Measurements from ENCODE around the gene GRB2. TPM values are rescaled to one million over a fixed set of nuclear protein-coding genes. Genes with fewer than 3 reads are reported as not detected.

The GRB2 gene
- total RNA-seq, 1 experiment from 2014 or later = 148 TPM

DNA sequence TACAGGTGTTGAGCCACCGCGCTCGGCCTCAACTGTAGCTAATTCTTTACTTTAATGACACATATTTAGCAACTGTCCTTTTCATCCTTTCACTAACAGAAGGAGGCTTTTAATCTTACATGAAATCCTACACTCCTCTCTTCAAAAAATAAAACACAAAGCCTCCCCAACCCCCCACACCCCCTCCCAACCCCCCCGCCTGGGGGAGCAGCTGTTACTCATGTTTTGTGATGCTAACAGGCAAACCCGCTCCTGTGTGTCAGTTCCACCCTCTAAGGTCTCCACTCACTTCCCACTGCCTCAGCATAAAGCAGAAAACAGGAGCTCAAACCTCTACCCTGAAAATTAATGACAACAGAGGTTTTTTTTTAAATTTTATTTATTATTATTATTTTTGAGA, 60.8 kb downstream of the GRB2 start:
- DNase-seq (ENCODE audit: low read depth, low spot score) = no peak
- intact Hi-C loops (cut with micrococcal nuclease; ENCODE audit: unreplicated experiment) = no loop called here
- Histone ChIP-seq H3K9me3 (ENCODE audit: control insufficient read depth, insufficient read depth, low read depth, low read length) (no peaks in the 10 kb centered on the region), H3K4me3 (ENCODE audit: low read depth in 2 of 2, low read length in 2 of 2) (no peak overlapping the region), H3K27me3 (ENCODE audit: control insufficient read depth, insufficient read depth, low read length) (no peaks in the 10 kb centered on the region), H3K36me3 (ENCODE audit: control insufficient read depth, insufficient read depth, low read length) (no peaks in the 10 kb centered on the region), H3K27ac (ENCODE audit: low read length) (no peak overlapping the region), H3K4me1 (ENCODE audit: control insufficient read depth, insufficient read depth, low read length) (peaks cover 11% of the 10 kb centered on the region; the same call in 1 of the 2 replicates)
- TF ChIP-seq SIN3A (IDR thresholded peaks at IDR 0.05; ENCODE audit: borderline replicate concordance, insufficient read depth, low read depth, low read length) = no peak
- TF ChIP-seq, protein P1, sequence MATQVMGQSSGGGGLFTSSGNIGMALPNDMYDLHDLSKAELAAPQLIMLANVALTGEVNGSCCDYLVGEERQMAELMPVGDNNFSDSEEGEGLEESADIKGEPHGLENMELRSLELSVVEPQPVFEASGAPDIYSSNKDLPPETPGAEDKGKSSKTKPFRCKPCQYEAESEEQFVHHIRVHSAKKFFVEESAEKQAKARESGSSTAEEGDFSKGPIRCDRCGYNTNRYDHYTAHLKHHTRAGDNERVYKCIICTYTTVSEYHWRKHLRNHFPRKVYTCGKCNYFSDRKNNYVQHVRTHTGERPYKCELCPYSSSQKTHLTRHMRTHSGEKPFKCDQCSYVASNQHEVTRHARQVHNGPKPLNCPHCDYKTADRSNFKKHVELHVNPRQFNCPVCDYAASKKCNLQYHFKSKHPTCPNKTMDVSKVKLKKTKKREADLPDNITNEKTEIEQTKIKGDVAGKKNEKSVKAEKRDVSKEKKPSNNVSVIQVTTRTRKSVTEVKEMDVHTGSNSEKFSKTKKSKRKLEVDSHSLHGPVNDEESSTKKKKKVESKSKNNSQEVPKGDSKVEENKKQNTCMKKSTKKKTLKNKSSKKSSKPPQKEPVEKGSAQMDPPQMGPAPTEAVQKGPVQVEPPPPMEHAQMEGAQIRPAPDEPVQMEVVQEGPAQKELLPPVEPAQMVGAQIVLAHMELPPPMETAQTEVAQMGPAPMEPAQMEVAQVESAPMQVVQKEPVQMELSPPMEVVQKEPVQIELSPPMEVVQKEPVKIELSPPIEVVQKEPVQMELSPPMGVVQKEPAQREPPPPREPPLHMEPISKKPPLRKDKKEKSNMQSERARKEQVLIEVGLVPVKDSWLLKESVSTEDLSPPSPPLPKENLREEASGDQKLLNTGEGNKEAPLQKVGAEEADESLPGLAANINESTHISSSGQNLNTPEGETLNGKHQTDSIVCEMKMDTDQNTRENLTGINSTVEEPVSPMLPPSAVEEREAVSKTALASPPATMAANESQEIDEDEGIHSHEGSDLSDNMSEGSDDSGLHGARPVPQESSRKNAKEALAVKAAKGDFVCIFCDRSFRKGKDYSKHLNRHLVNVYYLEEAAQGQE (IDR thresholded peaks at IDR 0.05; ENCODE audit: insufficient read depth in 1 of 2, low read depth in 2 of 2, low read length in 1 of 2) = no peak
- TF ChIP-seq, protein P2, sequence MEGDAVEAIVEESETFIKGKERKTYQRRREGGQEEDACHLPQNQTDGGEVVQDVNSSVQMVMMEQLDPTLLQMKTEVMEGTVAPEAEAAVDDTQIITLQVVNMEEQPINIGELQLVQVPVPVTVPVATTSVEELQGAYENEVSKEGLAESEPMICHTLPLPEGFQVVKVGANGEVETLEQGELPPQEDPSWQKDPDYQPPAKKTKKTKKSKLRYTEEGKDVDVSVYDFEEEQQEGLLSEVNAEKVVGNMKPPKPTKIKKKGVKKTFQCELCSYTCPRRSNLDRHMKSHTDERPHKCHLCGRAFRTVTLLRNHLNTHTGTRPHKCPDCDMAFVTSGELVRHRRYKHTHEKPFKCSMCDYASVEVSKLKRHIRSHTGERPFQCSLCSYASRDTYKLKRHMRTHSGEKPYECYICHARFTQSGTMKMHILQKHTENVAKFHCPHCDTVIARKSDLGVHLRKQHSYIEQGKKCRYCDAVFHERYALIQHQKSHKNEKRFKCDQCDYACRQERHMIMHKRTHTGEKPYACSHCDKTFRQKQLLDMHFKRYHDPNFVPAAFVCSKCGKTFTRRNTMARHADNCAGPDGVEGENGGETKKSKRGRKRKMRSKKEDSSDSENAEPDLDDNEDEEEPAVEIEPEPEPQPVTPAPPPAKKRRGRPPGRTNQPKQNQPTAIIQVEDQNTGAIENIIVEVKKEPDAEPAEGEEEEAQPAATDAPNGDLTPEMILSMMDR (IDR thresholded peaks at IDR 0.05) = no peak
- no peak for TF ChIP-seq POLR2AphosphoS5 (IDR thresholded peaks at IDR 0.05; ENCODE audit: low read depth, low read length)
- ChIA-PET CTCF (interaction anchor here (1.5 kb wide), 1 partner anchor 22 kb away, joined by 4 read pairs; no protein-coding TSS in a partner anchor), POLR2A (no interaction called here)
- in situ Hi-C loops (cut with HindIII; ENCODE audit: low pct_unique_long_range_greater_than_20kb, low sequenced_read_pairs) = no loop called here
- ATAC-seq = no peak
- BruUV-seq (replicated peaks) = no TSS peak

DNA sequence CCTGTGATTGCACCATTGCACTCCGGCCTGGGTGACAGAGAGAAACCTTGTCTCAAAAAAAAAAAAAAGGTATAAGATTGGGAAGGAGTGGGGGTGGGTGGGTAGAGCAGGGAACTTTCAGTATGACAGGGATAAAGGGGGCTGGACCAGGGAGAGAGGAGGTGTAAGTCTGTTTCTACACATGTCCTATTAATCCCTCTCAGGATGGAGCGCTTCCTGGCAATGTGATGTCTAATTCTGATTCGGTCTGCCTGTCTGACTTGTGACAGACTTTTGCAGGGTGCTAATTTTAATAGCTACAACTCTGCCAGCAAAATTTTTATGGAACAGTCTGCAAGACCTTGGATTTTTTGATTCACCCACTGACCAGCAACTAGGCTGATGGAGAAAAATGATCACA, 62.5 kb downstream of the GRB2 start:
- no peak overlapping the region for H3K27ac ChIP-seq (ENCODE audit: low read length)
- no peaks in the 10 kb centered on the region for H3K27me3 ChIP-seq (ENCODE audit: control insufficient read depth, insufficient read depth, low read length)
- no peak overlapping the region for H3K4me3 ChIP-seq (ENCODE audit: low read depth in 2 of 2, low read length in 2 of 2)
- ATAC-seq = no peak
- no peaks in the 10 kb centered on the region for H3K9me3 ChIP-seq (ENCODE audit: control insufficient read depth, insufficient read depth, low read depth, low read length)
- no TSS peak for BruUV-seq (replicated peaks)
- peaks cover 11% of the 10 kb centered on the region; the same call in 1 of the 2 replicates for H3K4me1 ChIP-seq (ENCODE audit: control insufficient read depth, insufficient read depth, low read length)
- DNase-seq (ENCODE audit: low read depth, low spot score) = no peak
- in situ Hi-C loops (cut with HindIII; ENCODE audit: low pct_unique_long_range_greater_than_20kb, low sequenced_read_pairs) = no loop called here
- intact Hi-C loops (cut with micrococcal nuclease; ENCODE audit: unreplicated experiment) = no loop called here
- TF ChIP-seq, protein P1 (IDR thresholded peaks at IDR 0.05; ENCODE audit: insufficient read depth in 1 of 2, low read depth in 2 of 2, low read length in 1 of 2) = no peak
- no peak for TF ChIP-seq TCF7L2 (IDR thresholded peaks at IDR 0.05; ENCODE audit: low read depth, low read length)
- TF ChIP-seq, protein P2 (IDR thresholded peaks at IDR 0.05) = no peak
- no peak for TF ChIP-seq POLR2AphosphoS5 (IDR thresholded peaks at IDR 0.05; ENCODE audit: low read depth, low read length)
- no peak for TF ChIP-seq SIN3A (IDR thresholded peaks at IDR 0.05; ENCODE audit: borderline replicate concordance, insufficient read depth, low read depth, low read length)
- ChIA-PET CTCF (no interaction called here), POLR2A (no interaction called here)
- H3K36me3 ChIP-seq (ENCODE audit: control insufficient read depth, insufficient read depth, low read length) = no peaks in the 10 kb centered on the region

Data from Panc1 (cell line).